Esophagus (tissue), 2 donors: ENCODE data around the gene P2RY12. TPM values are rescaled to one million over a fixed set of nuclear protein-coding genes. Genes with fewer than 3 reads are reported as not detected.

Experiments
- H3K27ac ChIP-seq, 2 donors: one replicate each; pipeline ENCODE4 v1.5.1; 2013; ENCODE audit warnings: low read depth in 2 of 2, mild to moderate bottlenecking in 2 of 2, inconsistent platforms in 1 of 2, low read length in 1 of 2, moderate library complexity in 1 of 2
- H3K27me3 ChIP-seq, 2 donors: one replicate each; pipeline ENCODE4 v1.6.1; 2013; ENCODE audit warnings: low read length in 2 of 2, control low read depth in 1 of 2, mild to moderate bottlenecking in 1 of 2; ENCODE audit not compliant: insufficient read depth in 2 of 2, control insufficient read depth in 1 of 2
- H3K36me3 ChIP-seq, 2 donors: one replicate each; pipeline ENCODE4 v1.6.1; 2013; ENCODE audit warnings: low read length in 1 of 2; ENCODE audit not compliant: control insufficient read depth in 2 of 2, insufficient read depth in 2 of 2
- H3K4me1 ChIP-seq, 2 donors: one replicate each; pipeline ENCODE4 v1.6.1; 2013; ENCODE audit warnings: low read length in 1 of 2; ENCODE audit not compliant: control insufficient read depth in 2 of 2, insufficient read depth in 2 of 2
- H3K4me3 ChIP-seq, 2 donors: one replicate each; pipeline ENCODE4 v1.5.1; 2013; ENCODE audit warnings: low read length in 2 of 2, mild to moderate bottlenecking in 2 of 2, low read depth in 1 of 2, moderate library complexity in 1 of 2
- H3K9me3 ChIP-seq, 2 donors: one replicate each; pipeline ENCODE4 v1.6.1; 2013; ENCODE audit warnings: mild to moderate bottlenecking in 2 of 2, low read depth in 1 of 2, low read length in 1 of 2, moderate library complexity in 1 of 2; ENCODE audit not compliant: control insufficient read depth in 2 of 2, insufficient read depth in 1 of 2
- WGBS, 2 donors: extraction: QIAGEN DNeasy Blood & Tissue Kit; methylation state at CpG; one replicate each; pipeline ENCODE4 v1.1.7; 2013; 5-methylcytosine and 5-hydroxymethylcytosine counted together
- polyA plus RNA-seq, 2 donors: library from polyadenylated mRNA; stranded (reverse); fragments of 200-250 nt; gene quantifications; one replicate each; pipeline ENCODE4 v1.2.3, GENCODE V29; 2013
- donor health status: healthy with polysubstance abuse.
- donor health status: Bipolar disorder and iron deficiency.

Gene P2RY12
- polyA plus RNA-seq, 2 donors, result 0.13 to 0.16 TPM

DNA sequence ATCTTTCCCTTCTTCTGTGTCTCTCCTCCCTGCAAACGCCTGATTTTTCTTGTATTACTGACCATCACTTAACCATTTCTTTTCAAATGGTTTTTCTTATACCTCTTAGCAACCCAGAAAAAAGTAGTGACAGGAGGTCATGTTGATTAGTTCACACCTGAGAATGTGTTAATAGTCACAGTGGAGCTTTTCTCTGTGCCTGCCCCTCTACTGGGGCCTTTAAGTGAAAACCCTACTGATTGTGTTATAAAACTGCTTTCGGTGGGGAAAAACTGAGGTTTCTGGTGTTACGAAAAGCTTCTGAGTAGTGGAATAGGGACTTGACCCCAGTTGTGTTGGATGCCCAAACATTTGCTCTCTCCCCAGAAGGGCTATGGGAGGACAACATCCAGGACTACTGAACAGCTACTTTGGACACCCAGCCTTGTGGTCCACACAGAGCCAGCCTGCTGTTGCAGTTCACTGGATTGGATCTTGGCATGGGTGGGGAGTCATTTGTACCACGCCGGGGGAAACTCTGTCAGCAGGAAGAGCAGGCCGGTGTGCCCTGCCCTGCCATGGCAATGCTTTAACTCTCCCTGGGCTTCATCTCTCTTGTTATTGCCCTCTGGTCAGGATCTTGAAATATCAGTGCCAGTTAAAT lies 78.3 kb downstream of the P2RY12 start:
- peaks cover 0 to 3% of the 10 kb centered on the region in 2 donors for H3K36me3 ChIP-seq
- H3K4me1 ChIP-seq, result peaks cover 4 to 5% of the 10 kb centered on the region in 2 donors
- peak overlapping the region; percentile 45 to 83 for H3K27ac ChIP-seq
- no peaks in the 10 kb centered on the region for H3K27me3 ChIP-seq
- 72 to 86% methylated on average over 6 of the region's 6 CpGs for WGBS, 2 donors
- no peak overlapping the region for H3K4me3 ChIP-seq
- no peaks in the 10 kb centered on the region for H3K9me3 ChIP-seq

DNA sequence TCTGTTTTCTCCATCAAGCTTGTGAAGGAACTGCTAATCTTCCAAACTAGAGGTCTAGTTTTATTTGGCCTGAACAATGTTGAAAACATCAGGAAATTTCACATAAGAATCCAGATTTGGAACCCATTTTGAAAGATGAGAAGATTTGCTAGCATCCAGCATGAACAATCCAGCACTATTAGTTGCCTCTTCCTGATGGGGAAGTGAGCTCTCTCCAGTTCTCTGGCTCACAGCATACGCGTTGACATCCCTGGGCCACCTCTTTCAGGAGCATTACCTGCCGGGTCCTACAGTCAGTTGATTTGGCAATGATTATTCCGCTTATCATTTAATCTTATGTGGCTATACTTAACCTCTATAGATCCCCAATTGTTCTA lies 78.8 kb downstream of the P2RY12 start:
- Histone ChIP-seq H3K4me3 (no peak overlapping the region), H3K4me1 (peaks cover 4 to 5% of the 10 kb centered on the region in 2 donors), H3K9me3 (no peaks in the 10 kb centered on the region), H3K27me3 (no peaks in the 10 kb centered on the region), H3K36me3 (peaks cover 0 to 3% of the 10 kb centered on the region in 2 donors), H3K27ac (peak overlapping the region; percentile 82 to 89)
- WGBS, 2 donors, result 80 to 86% methylated on average over 4 of the region's 4 CpGs

DNA sequence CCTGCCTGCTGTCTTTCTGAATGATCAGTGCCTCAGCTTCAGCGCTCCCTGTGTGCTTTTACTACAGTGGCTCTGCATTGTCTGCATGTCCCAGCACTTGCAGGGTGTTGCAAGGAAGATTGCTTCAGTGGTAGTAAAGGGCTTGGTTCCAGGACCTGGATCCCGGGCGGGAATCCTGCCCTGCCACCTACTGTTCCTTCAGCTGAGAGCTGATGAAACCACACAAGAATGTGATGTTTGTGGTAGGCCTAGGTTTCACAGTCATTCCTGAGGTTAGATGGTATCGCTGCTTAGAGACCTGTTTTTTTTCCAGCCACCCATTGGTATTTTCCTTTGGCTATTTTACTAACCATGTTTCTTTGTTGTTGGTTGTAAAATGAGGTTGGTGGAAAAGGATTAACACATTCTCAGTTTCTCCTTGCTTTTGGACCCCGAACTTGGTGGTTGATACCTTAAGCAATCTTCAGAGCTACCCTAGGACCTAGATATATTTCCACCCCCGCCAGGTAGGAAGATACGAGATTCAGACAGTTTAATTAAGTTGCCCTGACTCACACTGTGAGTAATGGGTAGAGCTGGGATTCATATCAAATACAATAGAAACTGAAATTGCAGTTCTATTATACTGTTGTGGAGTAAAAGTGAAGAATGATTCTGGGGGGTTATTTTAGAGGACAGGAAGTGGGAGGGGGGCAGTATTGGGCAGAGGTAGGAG lies 79.3 kb downstream of the P2RY12 start:
- no peak overlapping the region for H3K4me3 ChIP-seq
- peaks cover 4 to 5% of the 10 kb centered on the region in 2 donors for H3K4me1 ChIP-seq
- H3K9me3 ChIP-seq, result no peaks in the 10 kb centered on the region
- 40 to 51% methylated on average over 7 of the region's 7 CpGs for WGBS, 2 donors
- peak overlapping the region; percentile 82 to 89 for H3K27ac ChIP-seq
- H3K36me3 ChIP-seq, result peaks cover 0 to 4% of the 10 kb centered on the region in 2 donors
- H3K27me3 ChIP-seq, result no peaks in the 10 kb centered on the region

DNA sequence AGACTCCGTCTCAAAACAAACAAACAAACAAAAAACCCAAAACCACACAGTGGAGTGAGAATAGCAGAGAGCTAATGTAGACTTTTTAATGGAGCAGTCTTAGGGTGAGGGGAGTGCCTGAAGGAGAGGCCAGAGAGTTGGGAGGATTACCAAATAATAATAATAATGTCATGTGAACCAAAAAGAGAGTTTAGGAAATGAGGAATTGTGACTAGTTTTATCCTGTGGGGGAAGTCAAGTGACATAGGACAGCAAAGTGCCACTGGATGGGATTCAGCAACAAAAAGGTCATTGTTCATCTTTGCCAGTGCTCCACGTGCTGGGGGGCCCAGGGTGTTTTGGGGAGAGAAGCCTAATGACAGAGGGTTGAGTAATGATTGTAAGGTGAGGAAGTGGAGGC lies 80.8 kb downstream of the P2RY12 start:
- Histone ChIP-seq H3K27ac (no peak overlapping the region), H3K9me3 (no peaks in the 10 kb centered on the region), H3K36me3 (peaks cover 0 to 1% of the 10 kb centered on the region in 2 donors), H3K4me3 (no peak overlapping the region), H3K27me3 (no peaks in the 10 kb centered on the region), H3K4me1 (peaks cover 4 to 5% of the 10 kb centered on the region in 2 donors)
- WGBS, 2 donors, result 75 to 76% methylated on average over 2 of the region's 2 CpGs

DNA sequence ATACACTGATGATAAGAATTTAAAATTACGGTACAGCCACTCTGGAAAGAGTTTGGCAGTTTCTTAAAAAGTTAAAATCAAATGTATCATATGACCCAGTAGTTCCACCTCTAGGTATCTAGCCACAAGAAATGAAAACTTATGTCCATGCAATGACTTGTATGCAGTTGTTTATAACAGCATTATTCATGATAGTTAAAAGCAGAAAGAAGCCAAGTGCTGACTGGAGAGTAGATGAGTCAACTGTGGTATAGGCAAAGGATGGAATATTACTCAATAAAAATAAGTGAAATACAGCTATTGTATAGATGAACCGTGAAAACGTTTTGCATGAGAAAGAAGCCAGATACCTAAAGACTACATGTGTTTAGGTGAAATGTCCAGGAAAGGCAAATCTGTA lies 82.8 kb downstream of the P2RY12 start:
- H3K27ac ChIP-seq, result no peak overlapping the region
- no peaks in the 10 kb centered on the region for H3K9me3 ChIP-seq
- H3K4me3 ChIP-seq, result no peak overlapping the region
- no peaks in the 10 kb centered on the region for H3K27me3 ChIP-seq
- WGBS, 2 donors, result 56 to 77% methylated on average over 3 of the region's 3 CpGs
- H3K4me1 ChIP-seq, result peaks cover 0 to 5% of the 10 kb centered on the region in 2 donors
- peaks cover 0 to 1% of the 10 kb centered on the region in 2 donors for H3K36me3 ChIP-seq

DNA sequence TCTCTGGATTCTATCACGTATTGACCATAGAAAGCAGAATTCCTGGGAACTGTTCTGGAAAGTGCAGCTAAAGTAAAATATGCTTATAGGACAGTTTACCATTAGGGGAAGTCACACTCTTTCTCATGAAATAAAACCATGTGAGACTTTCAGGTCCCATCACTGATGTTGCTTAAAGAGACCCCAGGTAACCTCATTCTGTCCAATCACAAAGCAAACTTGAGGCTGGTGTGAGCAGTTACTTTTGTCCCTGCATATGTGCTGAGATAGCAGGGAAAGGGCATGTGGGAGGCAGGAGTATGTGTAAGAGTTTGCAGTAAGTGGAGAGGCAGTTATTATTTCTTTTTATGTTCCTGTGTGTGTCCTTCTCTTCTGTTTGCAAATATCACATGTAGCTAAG lies 84.0 kb downstream of the P2RY12 start:
- Histone ChIP-seq H3K4me1 (peaks cover 0 to 3% of the 10 kb centered on the region in 2 donors), H3K27ac (no peak overlapping the region), H3K9me3 (no peaks in the 10 kb centered on the region), H3K4me3 (no peak overlapping the region), H3K27me3 (no peaks in the 10 kb centered on the region), H3K36me3 (peaks cover 0 to 4% of the 10 kb centered on the region in 2 donors)
- WGBS, 2 donors, result 77 to 90% methylated on average over 1 of the region's 1 CpG

DNA sequence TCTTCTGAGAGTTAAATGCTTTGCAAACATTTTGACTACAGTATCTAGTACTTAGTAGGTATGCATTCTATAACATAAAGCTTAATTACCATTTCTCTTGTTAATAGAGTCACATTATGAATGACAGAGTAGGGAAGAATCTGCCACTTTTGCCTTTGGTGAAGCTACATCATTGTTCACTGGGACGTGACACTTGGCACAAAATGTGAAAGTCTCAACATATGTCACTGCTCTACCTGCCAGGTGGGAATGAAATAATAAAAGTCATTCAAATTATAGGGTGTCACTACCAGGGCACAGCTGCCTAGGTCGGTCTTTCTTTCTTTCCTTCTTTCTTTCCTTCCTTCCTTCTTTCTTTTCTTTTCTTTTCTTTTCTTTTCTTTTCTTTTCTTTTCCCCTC lies 85.5 kb downstream of the P2RY12 start:
- WGBS, 2 donors, result 75 to 80% methylated on average over 2 of the region's 2 CpGs
- no peaks in the 10 kb centered on the region for H3K27me3 ChIP-seq
- peaks cover 0 to 6% of the 10 kb centered on the region in 2 donors for H3K36me3 ChIP-seq
- no peaks in the 10 kb centered on the region for H3K9me3 ChIP-seq
- H3K4me1 ChIP-seq, result peaks cover 0 to 3% of the 10 kb centered on the region in 2 donors
- no peak overlapping the region for H3K4me3 ChIP-seq
- no peak overlapping the region for H3K27ac ChIP-seq

DNA sequence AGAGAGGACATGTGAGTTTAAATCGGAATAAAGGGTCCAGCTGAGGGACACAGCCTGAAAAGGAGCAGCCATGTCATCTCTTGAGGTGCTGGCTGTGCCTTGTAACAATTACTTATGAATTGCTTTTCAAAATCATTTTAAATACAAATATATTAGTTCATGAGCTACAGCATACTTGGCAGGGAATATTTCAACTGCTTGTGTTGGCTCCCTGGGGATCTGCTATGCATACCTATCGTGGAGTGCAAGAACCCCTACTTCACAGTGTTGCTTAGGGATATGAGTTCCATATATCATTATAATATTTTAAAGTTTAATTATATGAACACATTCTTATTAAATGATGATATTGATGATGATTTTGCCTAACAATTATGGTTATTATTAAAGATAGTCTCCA lies 87.1 kb downstream of the P2RY12 start:
- peaks cover 2 to 6% of the 10 kb centered on the region in 2 donors for H3K36me3 ChIP-seq
- H3K4me1 ChIP-seq, result peaks cover 0 to 3% of the 10 kb centered on the region in 2 donors
- no peaks in the 10 kb centered on the region for H3K27me3 ChIP-seq
- H3K4me3 ChIP-seq, result no peak overlapping the region
- H3K27ac ChIP-seq, result peak overlapping the region in 1 of 2 donors; percentile 33
- no peaks in the 10 kb centered on the region for H3K9me3 ChIP-seq
- 52 to 67% methylated on average over 2 of the region's 2 CpGs for WGBS, 2 donors

DNA sequence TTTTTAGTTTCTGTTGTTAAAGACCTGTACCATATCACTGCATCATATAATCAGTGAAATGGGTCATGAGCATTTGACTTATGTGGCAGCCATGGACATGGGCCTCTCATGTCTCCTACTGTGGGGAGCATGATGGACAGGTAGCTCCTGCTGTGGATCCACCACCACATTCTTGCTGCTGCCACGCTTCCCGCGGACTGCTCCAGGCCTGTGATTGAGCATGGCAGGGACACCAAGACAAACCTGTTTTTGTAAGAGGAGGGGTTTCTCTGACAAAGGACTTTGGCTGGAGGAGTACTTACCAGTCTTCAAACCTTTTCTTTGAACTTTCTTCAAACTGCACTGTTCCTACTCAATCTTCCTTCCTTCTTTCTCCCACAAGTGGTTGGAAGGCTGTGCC lies 88.3 kb downstream of the P2RY12 start:
- Histone ChIP-seq H3K4me3 (no peak overlapping the region), H3K4me1 (peaks cover 0 to 3% of the 10 kb centered on the region in 2 donors), H3K9me3 (no peaks in the 10 kb centered on the region), H3K36me3 (peaks cover 2 to 6% of the 10 kb centered on the region in 2 donors), H3K27me3 (no peaks in the 10 kb centered on the region), H3K27ac (no peak overlapping the region)
- WGBS, 2 donors, result 63 to 85% methylated on average over 3 of the region's 3 CpGs
